Prostate gland (tissue), 2 donors: Measurements from ENCODE around the gene NAMPT.

Source experiments
- POLR2AphosphoS5 ChIP-seq: sonication (generic); formaldehyde crosslinking; IDR thresholded peaks from one replicate; pipeline ENCODE4 v1.6.1; 2017; ENCODE audit warnings: antibody characterized with exemption
- TF ChIP-seq, protein P1 (sequence below), 4 experiments: fragments of 200-600 bp in 2 of 4; fragments of 450-650 bp in 2 of 4; sonication (generic) in 2 of 4; IDR thresholded peaks; 1 replicate in 3 of 4; 2 replicates in 1 of 4; pipeline ENCODE4 v1.5.1; 2016 to 2019; ENCODE audit warnings: antibody characterized with exemption in 4 of 4, mild to moderate bottlenecking in 2 of 4, moderate library complexity in 2 of 4

DNA sequence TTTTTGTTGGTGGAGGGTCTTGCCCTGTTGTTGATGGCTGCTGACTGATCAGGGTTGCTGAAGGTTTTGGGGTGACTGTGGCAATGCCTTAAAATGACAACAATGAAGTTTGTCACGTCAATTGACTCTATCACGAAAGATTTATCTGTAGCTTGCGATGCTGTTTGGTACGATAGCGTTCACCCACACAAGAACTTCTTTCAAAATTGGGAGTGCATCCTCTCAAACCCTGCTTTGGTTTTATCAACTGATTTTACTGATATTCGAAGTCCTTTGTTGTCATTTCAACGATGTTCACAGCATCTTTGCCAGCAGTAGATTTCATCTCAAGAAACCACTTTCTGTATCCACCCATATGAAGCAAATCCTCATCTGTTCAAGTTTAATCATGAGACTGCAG is 26.0 kb downstream of the NAMPT start:
- TF ChIP-seq, protein P1, sequence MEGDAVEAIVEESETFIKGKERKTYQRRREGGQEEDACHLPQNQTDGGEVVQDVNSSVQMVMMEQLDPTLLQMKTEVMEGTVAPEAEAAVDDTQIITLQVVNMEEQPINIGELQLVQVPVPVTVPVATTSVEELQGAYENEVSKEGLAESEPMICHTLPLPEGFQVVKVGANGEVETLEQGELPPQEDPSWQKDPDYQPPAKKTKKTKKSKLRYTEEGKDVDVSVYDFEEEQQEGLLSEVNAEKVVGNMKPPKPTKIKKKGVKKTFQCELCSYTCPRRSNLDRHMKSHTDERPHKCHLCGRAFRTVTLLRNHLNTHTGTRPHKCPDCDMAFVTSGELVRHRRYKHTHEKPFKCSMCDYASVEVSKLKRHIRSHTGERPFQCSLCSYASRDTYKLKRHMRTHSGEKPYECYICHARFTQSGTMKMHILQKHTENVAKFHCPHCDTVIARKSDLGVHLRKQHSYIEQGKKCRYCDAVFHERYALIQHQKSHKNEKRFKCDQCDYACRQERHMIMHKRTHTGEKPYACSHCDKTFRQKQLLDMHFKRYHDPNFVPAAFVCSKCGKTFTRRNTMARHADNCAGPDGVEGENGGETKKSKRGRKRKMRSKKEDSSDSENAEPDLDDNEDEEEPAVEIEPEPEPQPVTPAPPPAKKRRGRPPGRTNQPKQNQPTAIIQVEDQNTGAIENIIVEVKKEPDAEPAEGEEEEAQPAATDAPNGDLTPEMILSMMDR (IDR thresholded peaks at IDR 0.05), result no peak
- no peak for TF ChIP-seq POLR2AphosphoS5
